Mammary epithelial cell (primary cell): Measurements from ENCODE around the gene ALDH5A1.

Source experiments
- CTCF ChIP-seq, 2 donors: IDR thresholded peaks in 1 of 2; conservative IDR thresholded peaks in 1 of 2; 2 replicates each; pipeline ENCODE4 v1.5.1; 2011 to 2012; ENCODE audit warnings: inconsistent platforms in 2 of 2, low read length in 2 of 2, mild to moderate bottlenecking in 2 of 2, control low read depth in 1 of 2, low read depth in 1 of 2; ENCODE audit not compliant: insufficient read depth in 1 of 2; ENCODE audit errors: extremely low read depth in 1 of 2
- EZH2 ChIP-seq: IDR thresholded peaks from 2 replicates; pipeline ENCODE4 v1.6.1; 2012; ENCODE audit warnings: low read length, inconsistent platforms, borderline replicate concordance

- TF ChIP-seq CTCF (conservative IDR thresholded peaks at IDR 0.05 in 1 of 2, IDR thresholded peaks at IDR 0.05 in 1 of 2; ENCODE audit: extremely low read depth in 1 of 2, insufficient read depth in 1 of 2, low read depth in 1 of 2, low read length in 2 of 2) (no peak), EZH2 (no peak)
Observed at GRCh38 chr6:24513602-24514001, 18.8 kb downstream of the ALDH5A1 start.
